IPS-NIHi11 (cell line): ENCODE data around the gene XRCC6.
"Not testable (repeated sequence)": the region's sequence is repeated elsewhere in the genome, so short reads cannot be mapped to it uniquely, and the experiment has no call there.

Source experiments
- DNase-seq: peaks from one replicate; pipeline ENCODE4 v3.0.0; 2012; ENCODE audit warnings: mixed read lengths, low spot score

Gene XRCC6

DNA sequence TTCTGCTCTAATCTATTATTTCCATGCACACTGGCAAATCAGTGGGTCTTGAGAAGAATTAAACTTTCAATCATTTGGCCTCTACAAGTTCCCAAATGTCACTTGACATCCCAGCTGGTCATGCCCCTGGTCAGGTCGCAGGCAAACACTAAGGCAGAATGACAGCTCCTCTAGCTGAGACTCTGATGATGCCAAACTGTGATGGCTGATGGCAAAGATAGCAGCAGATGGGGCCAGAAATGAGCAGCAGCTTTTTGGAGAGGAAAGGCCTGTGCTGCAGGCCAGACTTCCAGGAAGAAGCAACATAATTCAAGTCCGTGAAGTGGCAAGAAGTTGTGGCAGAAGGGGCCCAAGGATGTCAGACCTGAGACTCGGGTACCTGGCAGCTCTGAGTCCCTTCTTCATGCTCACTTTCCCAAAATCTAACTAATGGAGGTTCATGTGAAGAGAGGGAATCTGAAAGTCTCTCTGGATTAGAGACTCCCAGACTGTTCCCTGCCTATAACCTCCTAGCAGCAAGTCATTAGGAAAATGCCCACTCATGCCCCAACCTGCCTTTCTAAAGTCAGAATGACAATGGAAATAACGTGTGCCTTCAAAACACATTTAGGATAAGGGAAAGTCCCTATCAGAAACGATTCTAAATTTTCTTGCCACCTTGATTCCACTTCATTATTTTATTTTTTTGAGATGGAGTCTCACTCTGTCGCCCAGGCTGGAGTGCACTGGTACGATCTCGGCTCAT lies 22.0 kb upstream of the XRCC6 start:
- no peak for DNase-seq

GRCh38 chr22:41600976-41601375 lies 20.1 kb upstream of the XRCC6 start:
- no peak for DNase-seq

GRCh38 chr22:41603873-41604332 lies 17.2 kb upstream of the XRCC6 start:
- no peak for DNase-seq

DNA sequence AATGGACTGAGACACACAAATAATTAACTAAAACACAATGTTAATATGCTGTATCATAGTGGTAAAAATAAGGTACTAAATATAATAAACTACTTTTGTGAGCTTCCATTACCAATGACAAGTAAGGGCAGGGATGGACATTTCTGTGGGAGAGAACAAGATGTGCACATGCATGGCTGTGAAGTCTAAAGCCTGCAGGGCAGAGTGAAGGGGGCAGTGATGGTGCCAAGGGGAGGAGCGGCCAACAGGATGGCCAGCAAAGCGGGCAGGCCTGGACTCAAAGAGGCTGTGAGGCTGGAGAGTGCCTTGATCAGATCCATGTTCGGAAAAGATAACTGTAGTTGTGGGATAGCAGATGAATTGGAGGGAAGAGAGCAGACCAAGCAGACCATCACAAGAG lies 12.7 kb upstream of the XRCC6 start:
- DNase-seq = no peak

GRCh38 chr22:41612603-41613306 lies 8.3 kb upstream of the XRCC6 start:
- no peak for DNase-seq

DNA sequence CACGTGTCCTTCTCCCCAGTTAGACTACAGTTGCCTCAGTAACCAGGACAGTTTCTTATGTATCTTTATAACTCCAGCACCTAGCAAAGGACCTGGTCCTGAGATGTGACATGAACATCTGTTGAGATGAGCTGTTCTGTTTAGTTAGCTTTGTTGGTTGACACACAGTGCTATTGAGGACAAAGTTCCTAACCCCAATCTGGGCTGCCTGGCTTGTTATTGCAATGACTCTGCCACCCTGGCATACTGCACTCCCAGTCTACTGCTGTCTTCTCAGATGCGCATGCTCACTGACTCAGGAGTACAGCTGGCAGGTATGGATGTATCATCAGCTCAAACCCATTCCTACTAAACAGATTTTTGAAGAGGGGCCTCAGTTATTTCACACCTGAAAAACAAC lies 7.6 kb upstream of the XRCC6 start:
- no peak for DNase-seq

DNA sequence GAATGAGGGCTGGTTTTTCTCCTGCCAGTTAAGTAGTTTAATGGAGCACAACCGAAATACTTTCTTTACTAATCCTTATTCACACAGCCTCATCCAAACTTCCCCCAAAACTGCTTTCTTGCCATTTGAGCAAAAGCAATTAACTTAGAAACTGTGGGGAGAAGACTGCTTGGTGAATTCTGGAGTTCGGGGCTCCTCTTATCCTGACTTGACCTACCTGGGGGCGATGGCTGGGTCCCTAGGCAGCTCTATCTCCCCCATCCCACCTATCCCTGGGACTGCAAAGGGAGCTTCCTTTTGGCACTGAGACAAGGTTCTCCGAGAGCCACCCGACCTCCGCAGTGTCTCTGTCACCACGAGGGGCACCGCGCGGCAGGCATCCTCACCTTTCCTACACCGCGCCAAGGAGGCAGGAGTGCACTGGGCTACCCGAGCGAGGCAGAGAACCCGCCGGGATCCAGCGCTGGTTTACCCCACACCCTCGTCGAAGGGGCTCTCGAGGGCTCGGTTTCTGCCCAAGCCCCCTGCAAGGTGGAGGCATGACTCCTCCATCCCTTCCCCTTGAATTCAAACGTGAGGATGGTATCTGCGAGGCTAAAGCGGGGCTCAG lies 1.0 kb upstream of the XRCC6 start:
- peak; percentile 59 for DNase-seq

GRCh38 chr22:41620589-41621098 lies 451 bp upstream of the XRCC6 start, which contains the start of gene DESI1:
Gene DESI1, minus strand, starts transcription at chr22:41621043. Its CDS starts 204 bp downstream, at chr22:41620839.
- DNase-seq = no peak

GRCh38 chr22:41621911-41622179 lies 750 bp downstream of the XRCC6 start:
- DNase-seq = no peak

DNA sequence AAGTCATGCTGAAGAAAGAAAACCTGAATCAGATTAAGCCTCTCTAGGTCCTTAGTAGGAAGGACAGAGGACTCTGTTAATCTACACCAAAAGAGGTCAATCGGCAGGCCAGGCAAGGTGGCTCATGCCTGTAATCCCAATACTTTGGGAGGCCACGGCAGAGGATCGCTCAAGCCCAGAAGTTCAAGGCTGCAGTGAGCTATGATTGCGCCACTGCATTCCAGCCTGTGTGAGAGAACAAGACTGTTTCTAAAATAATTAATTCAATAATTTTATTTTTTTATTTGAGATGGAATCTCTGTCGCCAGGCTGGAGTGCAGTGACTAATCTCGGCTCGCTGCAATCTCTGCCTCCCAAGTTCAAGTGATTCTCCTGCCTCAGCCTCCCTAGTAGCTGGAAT lies 4.5 kb downstream of the XRCC6 start:
- no peak for DNase-seq

- not testable (repeated sequence) for DNase-seq
These were observed 10.0 kb downstream of the XRCC6 start for GRCh38 chr22:41631115-41631514.

DNA sequence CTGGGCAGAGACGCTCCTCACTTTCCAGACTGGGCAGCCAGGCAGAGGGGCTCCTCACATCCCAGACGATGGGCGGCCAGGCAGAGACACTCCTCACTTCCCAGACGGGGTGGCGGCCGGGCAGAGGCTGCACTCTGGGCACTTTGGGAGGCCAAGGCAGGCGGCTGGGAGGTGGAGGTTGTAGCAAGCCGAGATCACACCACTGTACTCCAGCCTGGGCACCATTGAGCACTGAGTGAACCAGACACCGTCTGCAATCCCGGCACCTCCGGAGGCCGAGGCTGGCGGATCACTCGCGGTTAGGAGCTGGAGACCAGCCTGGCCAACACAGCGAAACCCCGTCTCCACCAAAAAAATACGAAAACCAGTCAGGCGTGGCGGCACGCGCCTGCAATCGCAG lies 10.5 kb downstream of the XRCC6 start:
- DNase-seq = not testable (repeated sequence)

GRCh38 chr22:41634610-41635009 lies 13.5 kb downstream of the XRCC6 start:
- not testable (repeated sequence) for DNase-seq

DNA sequence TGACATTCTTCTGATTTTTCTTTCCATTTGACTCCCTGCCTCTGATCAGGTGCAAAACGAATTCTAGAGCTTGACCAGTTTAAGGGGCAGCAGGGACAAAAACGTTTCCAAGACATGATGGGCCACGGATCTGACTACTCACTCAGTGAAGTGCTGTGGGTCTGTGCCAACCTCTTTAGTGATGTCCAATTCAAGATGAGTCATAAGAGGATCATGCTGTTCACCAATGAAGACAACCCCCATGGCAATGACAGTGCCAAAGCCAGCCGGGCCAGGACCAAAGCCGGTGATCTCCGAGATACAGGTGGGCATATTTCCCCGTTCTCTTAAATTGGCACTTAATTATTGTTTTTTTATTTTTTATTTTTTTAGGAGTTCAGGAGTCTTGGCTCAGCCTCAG lies 15.4 kb downstream of the XRCC6 start:
- no peak for DNase-seq

- not testable (repeated sequence) for DNase-seq
These were observed 16.5 kb downstream of the XRCC6 start for GRCh38 chr22:41637623-41638022.

- DNase-seq = no peak
These were observed 17.0 kb downstream of the XRCC6 start for GRCh38 chr22:41638124-41638523.

DNA sequence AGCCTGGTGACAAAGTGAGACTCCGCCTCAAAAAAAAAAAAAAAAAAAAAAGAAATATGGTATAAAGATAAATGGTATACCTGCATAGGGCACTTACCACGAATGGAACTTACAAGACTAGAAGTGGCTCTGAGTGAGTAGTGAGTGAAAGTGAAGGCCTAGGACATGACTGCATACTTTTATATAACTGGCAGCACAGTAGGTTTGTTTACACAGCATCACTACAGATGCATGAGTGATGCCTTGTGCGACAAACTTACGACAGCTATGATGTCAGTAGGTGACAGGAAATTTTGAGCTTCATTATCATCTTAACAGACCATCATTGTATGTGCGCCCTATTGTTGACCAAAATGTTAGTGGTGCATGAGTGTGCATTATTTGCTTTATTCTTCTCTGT lies 17.7 kb downstream of the XRCC6 start:
- no peak for DNase-seq

DNA sequence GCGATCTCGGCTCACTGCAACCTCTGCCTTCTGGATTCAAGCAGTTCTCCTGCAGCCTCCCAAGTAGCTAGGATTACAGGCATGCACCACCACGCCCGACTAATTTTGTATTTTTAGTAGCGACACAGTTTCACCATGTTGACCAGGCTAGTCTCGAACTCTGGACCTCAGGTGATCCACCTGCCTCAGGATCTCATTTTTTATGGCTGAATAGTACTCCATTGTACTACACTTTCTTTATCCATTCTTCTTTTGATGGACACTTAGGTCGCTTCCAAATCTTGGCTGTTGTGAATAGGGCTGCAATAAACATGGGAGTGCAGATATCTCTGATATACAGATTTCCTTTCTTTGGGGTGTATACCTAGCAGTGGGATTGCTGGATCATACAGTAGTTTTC lies 20.8 kb downstream of the XRCC6 start:
- DNase-seq = no peak

DNA sequence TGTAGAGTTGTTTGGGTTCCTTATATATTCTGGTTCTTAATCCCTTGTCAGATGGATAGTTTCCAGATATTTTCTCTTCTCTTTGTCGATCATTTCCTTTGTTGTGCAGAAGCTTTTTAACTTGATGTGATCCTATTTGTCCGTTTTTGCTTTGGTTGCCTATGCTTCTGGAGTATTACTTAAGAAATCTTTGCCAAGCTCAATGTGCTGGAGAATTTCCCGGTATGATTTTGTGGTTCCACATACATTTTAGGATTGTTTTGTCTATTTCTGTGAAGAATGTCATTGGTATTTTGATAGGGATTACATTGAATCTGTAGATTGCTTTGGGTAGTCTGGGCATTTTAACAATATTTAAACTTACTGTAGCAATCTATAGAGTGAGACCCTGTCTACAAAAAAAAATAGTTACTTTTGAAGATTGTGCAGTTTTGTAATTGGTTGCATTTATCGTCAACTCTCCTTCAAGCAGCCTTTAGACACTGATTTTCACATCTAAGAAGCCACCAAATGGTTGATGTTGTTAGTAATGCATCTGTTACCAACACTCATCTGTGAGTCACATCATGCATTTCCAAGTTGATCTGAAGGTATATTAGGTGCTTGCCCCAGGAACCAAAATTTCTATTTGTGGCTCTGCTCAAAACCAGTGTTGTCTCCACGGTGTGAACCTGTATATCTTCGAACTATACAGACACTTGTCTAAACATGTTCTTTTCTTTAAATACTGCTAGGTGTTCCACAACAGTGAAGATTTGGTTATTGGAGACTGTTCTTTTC lies 21.4 kb downstream of the XRCC6 start:
- DNase-seq = no peak

GRCh38 chr22:41647771-41648170 lies 26.7 kb downstream of the XRCC6 start:
- DNase-seq = no peak

- DNase-seq = no peak
These were observed 27.3 kb downstream of the XRCC6 start for GRCh38 chr22:41648432-41648831.

GRCh38 chr22:41650229-41650628 lies 29.1 kb downstream of the XRCC6 start:
- no peak for DNase-seq
